Left ventricle myocardium superior (tissue), 1 donor: ENCODE data around the gene GSTA3. TPM values are rescaled to one million over a fixed set of nuclear protein-coding genes. Genes with fewer than 3 reads are reported as not detected.
"Not testable (repeated sequence)": the region's sequence is repeated elsewhere in the genome, so short reads cannot be mapped to it uniquely, and the experiment has no call there.

ENCODE experiments used
- ATAC-seq: fragments of 200-7000 bp; cut with Tn5 transposase; one replicate; pipeline ENCODE4 v1.9.1; 2020; ENCODE audit warnings: mild to moderate bottlenecking, moderate library complexity
- DNase-seq: peaks from one replicate; pipeline ENCODE4 v3.0.0-alpha.2; 2020
- intact Hi-C: fragments of 100-400 bp; cut with micrococcal nuclease; formaldehyde crosslinking; loops from one replicate; pipeline ENCODE4 v1.11.0; 2022
- total RNA-seq: library from RNA; stranded (reverse); fragmentation: NEBNext Ultra II Directional; extraction: Animal tissue kit (Norgen Biotek cat#: 25700); gene quantifications from one replicate; pipeline ENCODE4 v1.2.1, GENCODE V29; 2021
- donor health status: DM: no; HTN: yes; CAD: no; lungs with severe emphysema.

Gene GSTA3
- total RNA-seq, 1 donor from 2014 or later, result not detected

GRCh38 chr6:52871621-52872020 lies 37.9 kb downstream of the GSTA3 start:
- intact Hi-C loops, result no loop called here
- no peak for ATAC-seq
- DNase-seq, result no peak

- intact Hi-C loops, ATAC-seq, DNase-seq: not testable (repeated sequence)
Measured at GRCh38 chr6:52870335-52871091, 39.0 kb downstream of the GSTA3 start.

DNA sequence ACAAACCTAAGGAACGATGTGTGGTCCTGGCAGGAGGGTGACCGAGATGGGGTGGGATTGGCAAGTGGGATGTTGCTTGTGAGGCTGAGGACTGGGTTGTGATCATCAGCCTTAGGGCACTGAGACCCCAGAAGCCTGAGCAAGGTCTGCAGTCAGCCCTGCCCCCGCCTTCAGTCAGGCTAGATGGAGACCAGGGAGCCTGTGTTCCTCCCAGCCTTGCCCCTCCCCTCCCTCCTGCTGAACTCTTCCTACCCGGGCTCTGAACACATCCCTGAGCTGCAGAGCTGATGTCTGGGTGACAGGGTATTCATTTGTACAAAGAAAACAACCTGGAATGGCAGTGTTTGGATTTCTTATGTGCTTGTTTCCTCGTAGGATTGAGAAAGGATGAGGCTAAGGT lies 40.6 kb downstream of the GSTA3 start:
- ATAC-seq, DNase-seq, intact Hi-C loops: not testable (repeated sequence)

- ATAC-seq (no peak), DNase-seq (no peak)
- intact Hi-C loops, result no loop called here
Measured at GRCh38 chr6:52868240-52868639, 41.3 kb downstream of the GSTA3 start.

- DNase-seq, intact Hi-C loops, ATAC-seq: not testable (repeated sequence)
Measured at GRCh38 chr6:52861151-52861550, 48.3 kb downstream of the GSTA3 start.

GRCh38 chr6:52858416-52858815 lies 51.1 kb downstream of the GSTA3 start:
- DNase-seq, result no peak
- intact Hi-C loops, result no loop called here
- ATAC-seq, result no peak

GRCh38 chr6:52856137-52856536 lies 53.4 kb downstream of the GSTA3 start:
- intact Hi-C loops, result not testable (repeated sequence)

DNA sequence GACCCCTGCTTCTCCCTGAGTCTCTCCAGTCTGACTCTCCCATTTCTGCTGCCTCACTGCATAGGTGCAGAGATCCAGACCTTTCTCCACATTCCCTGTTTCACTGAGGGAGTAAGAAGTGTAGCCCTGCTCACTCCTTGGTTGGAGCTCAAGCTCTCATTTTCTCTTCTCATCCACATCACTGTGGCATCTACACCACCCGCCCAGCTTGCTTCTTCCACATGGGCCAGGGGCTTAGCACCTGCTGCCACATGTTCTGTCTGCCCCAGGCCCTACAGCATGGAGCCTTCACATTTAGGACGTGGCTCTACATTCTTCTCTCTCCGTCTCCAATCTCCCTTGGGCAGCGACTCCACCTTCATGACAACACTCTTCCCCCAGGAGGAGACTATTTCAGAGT lies 60.4 kb downstream of the GSTA3 start:
- ATAC-seq (no peak), DNase-seq (no peak)
- intact Hi-C loops, result no loop called here

More at GRCh38 chr6:52856137-52856536, 53.4 kb downstream of the GSTA3 start:
- not testable (repeated sequence) for ATAC-seq, DNase-seq

Other genes with a start within 250 kb of the GSTA3 start
- gene TMEM14A, start 238.6 kb downstream of the GSTA3 start, total RNA-seq, result 8.8 TPM
- not detected for gene GSTA2, start 146.2 kb downstream of the GSTA3 start, total RNA-seq
- gene GSTA1, start 105.9 kb downstream of the GSTA3 start, total RNA-seq, result not detected
- not detected for gene GSTA5, start 68.9 kb downstream of the GSTA3 start, total RNA-seq
- 8.0 TPM for gene GSTA4, start 85.6 kb upstream of the GSTA3 start, total RNA-seq
- gene CILK1, start 152.1 kb upstream of the GSTA3 start, total RNA-seq, result 7.5 TPM
- gene FBXO9, start 155.7 kb upstream of the GSTA3 start, total RNA-seq, result 54.9 TPM
- gene GCM1, start 239.1 kb upstream of the GSTA3 start, total RNA-seq, result not detected